Stimulated activated CD8-positive, alpha-beta memory T cell treated with anti-CD3 and anti-CD28 coated beads, Interleukin-12 subunit alpha, Interleukin-12 subunit beta, amount 100 ng/mL, for 4 hours (primary cell): Measurements from ENCODE around the gene RHBG.

Experiments used
- DNase-seq: peaks from one replicate; pipeline ENCODE4 v3.0.0-alpha.2; 2020; ENCODE audit warnings: low read depth

The RHBG gene

GRCh38 chr1:156425943-156426342 lies 56.9 kb downstream of the RHBG start:
- no peak for DNase-seq

GRCh38 chr1:156427957-156428356 lies 58.9 kb downstream of the RHBG start:
- no peak for DNase-seq

GRCh38 chr1:156428746-156429288 lies 59.8 kb downstream of the RHBG start:
- no peak for DNase-seq

GRCh38 chr1:156429313-156430060 lies 60.5 kb downstream of the RHBG start:
- DNase-seq = no peak

GRCh38 chr1:156430303-156430702 lies 61.3 kb downstream of the RHBG start:
- DNase-seq = no peak

GRCh38 chr1:156430866-156431265 lies 61.9 kb downstream of the RHBG start:
- DNase-seq = no peak

GRCh38 chr1:156431366-156431765 lies 62.4 kb downstream of the RHBG start:
- DNase-seq = no peak

- DNase-seq = no peak
These were observed 63.0 kb downstream of the RHBG start for GRCh38 chr1:156431769-156432668.

- DNase-seq = no peak
These were observed 63.6 kb downstream of the RHBG start for GRCh38 chr1:156432669-156433018.

GRCh38 chr1:156433032-156433431 lies 64.0 kb downstream of the RHBG start:
- DNase-seq = no peak

GRCh38 chr1:156433602-156434001 lies 64.6 kb downstream of the RHBG start:
- no peak for DNase-seq
